ENCODE results near the gene GDAP1L1. TPM values are rescaled to one million over a fixed set of nuclear protein-coding genes. Genes with fewer than 3 reads are reported as not detected.
"Not testable (repeated sequence)": the region's sequence is repeated elsewhere in the genome, so short reads cannot be mapped to it uniquely, and the experiment has no call there.

Gene GDAP1L1
- total RNA-seq, 1 donor from 2014 or later: 0.67 TPM

GRCh38 chr20:44287272-44288097 lies 40.4 kb downstream of the GDAP1L1 start:
- DNase-seq (ENCODE audit: low spot score): no peak

GRCh38 chr20:44288252-44288651 lies 41.1 kb downstream of the GDAP1L1 start:
- no peak for DNase-seq (ENCODE audit: low spot score)
- intact Hi-C loops (cut with DNase I): no loop called here

More at GRCh38 chr20:44287272-44288097, 40.4 kb downstream of the GDAP1L1 start:
- intact Hi-C loops (cut with DNase I): no loop called here

- intact Hi-C loops (cut with DNase I): no loop called here
- no peak for DNase-seq (ENCODE audit: low spot score)
Observed at GRCh38 chr20:44291754-44292153, 44.6 kb downstream of the GDAP1L1 start.

- intact Hi-C loops (cut with DNase I): no loop called here
Observed at GRCh38 chr20:44296011-44296410, 48.9 kb downstream of the GDAP1L1 start.

GRCh38 chr20:44297721-44298120 lies 50.6 kb downstream of the GDAP1L1 start:
- intact Hi-C loops (cut with DNase I): no loop called here
- DNase-seq (ENCODE audit: low spot score): no peak

More at GRCh38 chr20:44296011-44296410, 48.9 kb downstream of the GDAP1L1 start:
- no peak for DNase-seq (ENCODE audit: low spot score)

- intact Hi-C loops (cut with DNase I); DNase-seq (ENCODE audit: low spot score): not testable (repeated sequence)
Observed at GRCh38 chr20:44299011-44299535, 52.0 kb downstream of the GDAP1L1 start.

- no peak for DNase-seq (ENCODE audit: low spot score)
- intact Hi-C loops (cut with DNase I): no loop called here
Observed at GRCh38 chr20:44301285-44301684, 54.2 kb downstream of the GDAP1L1 start.

- DNase-seq (ENCODE audit: low spot score): no peak
- intact Hi-C loops (cut with DNase I): no loop called here
Observed at GRCh38 chr20:44302026-44302669, 55.0 kb downstream of the GDAP1L1 start.

- DNase-seq (ENCODE audit: low spot score): no peak
- intact Hi-C loops (cut with DNase I): no loop called here
Observed at GRCh38 chr20:44302736-44303135, 55.6 kb downstream of the GDAP1L1 start.

GRCh38 chr20:44304383-44304782 lies 57.3 kb downstream of the GDAP1L1 start:
- no peak for DNase-seq (ENCODE audit: low spot score)
- intact Hi-C loops (cut with DNase I): no loop called here

- intact Hi-C loops (cut with DNase I): no loop called here
Observed at GRCh38 chr20:44306927-44307326, 59.8 kb downstream of the GDAP1L1 start.

GRCh38 chr20:44309763-44310663 lies 62.9 kb downstream of the GDAP1L1 start:
- intact Hi-C loops (cut with DNase I): loop anchor here (5.0 kb wide), 1 partner anchor 193 kb away; no protein-coding TSS in a partner anchor
- no peak for DNase-seq (ENCODE audit: low spot score)

More at GRCh38 chr20:44306927-44307326, 59.8 kb downstream of the GDAP1L1 start:
- DNase-seq (ENCODE audit: low spot score): no peak

- peak; percentile 99 for DNase-seq (ENCODE audit: low spot score)
- intact Hi-C loops (cut with DNase I): loop anchor here (1.0 to 5.0 kb wide), 2 partner anchors 94 to 194 kb away; no protein-coding TSS in a partner anchor
Observed at GRCh38 chr20:44310664-44311639, 63.8 kb downstream of the GDAP1L1 start, which contains the start of gene FITM2. Gene FITM2 (minus strand): TSS chr20:44311202. CDS start chr20:44311148, 54 bp downstream.

GRCh38 chr20:44314870-44315269 lies 67.8 kb downstream of the GDAP1L1 start:
- intact Hi-C loops (cut with DNase I): loop anchor here (5.0 kb wide), 1 partner anchor 198 kb away; no protein-coding TSS in a partner anchor
- DNase-seq (ENCODE audit: low spot score): no peak

GRCh38 chr20:44319839-44320422 lies 72.8 kb downstream of the GDAP1L1 start:
- intact Hi-C loops (cut with DNase I): no loop called here
- DNase-seq (ENCODE audit: low spot score): no peak

- no peak for DNase-seq (ENCODE audit: low spot score)
- intact Hi-C loops (cut with DNase I): no loop called here
Observed at GRCh38 chr20:44324343-44324742, 77.2 kb downstream of the GDAP1L1 start.

- intact Hi-C loops (cut with DNase I): no loop called here
- DNase-seq (ENCODE audit: low spot score): no peak
Observed at GRCh38 chr20:44326391-44327159, 79.5 kb downstream of the GDAP1L1 start.

All from cardiac septum (tissue), 1 donor.